PFSK-1 (cell line): ENCODE results near the gene JAK1.

ENCODE experiments used
- FOXP2 ChIP-seq: optimal IDR thresholded peaks from 2 replicates; pipeline ENCODE3; 2011; ENCODE audit warnings: borderline replicate concordance, control low read depth, inconsistent platforms; ENCODE audit not compliant: insufficient read depth; ENCODE audit errors: extremely low read length, extremely low read depth
- POLR2AphosphoS5 ChIP-seq: IDR thresholded peaks from 2 replicates; pipeline ENCODE4 v1.6.1; 2012; ENCODE audit warnings: low read depth, mild to moderate bottlenecking, control low read depth, low read length, moderate library complexity
- SIN3A ChIP-seq: IDR thresholded peaks from 2 replicates; pipeline ENCODE4 v1.6.1; 2012; ENCODE audit warnings: mild to moderate bottlenecking, low read length, moderate library complexity, borderline replicate concordance; ENCODE audit not compliant: insufficient read depth
- TAF1 ChIP-seq: IDR thresholded peaks from 2 replicates; pipeline ENCODE4 v1.6.1; 2012; ENCODE audit warnings: low read length, control low read depth, borderline replicate concordance; ENCODE audit not compliant: insufficient read depth
- TF ChIP-seq, protein P1 (sequence below), 2 experiments: IDR thresholded peaks; 2 replicates each; pipeline versions ENCODE4 v1.6.1 to v1.8.0; 2011 to 2012; ENCODE audit warnings: low read depth in 2 of 2, low read length in 2 of 2, control low read depth in 1 of 2, inconsistent platforms in 1 of 2, mild to moderate bottlenecking in 1 of 2, moderate library complexity in 1 of 2; ENCODE audit not compliant: insufficient read depth in 1 of 2

The JAK1 gene

DNA sequence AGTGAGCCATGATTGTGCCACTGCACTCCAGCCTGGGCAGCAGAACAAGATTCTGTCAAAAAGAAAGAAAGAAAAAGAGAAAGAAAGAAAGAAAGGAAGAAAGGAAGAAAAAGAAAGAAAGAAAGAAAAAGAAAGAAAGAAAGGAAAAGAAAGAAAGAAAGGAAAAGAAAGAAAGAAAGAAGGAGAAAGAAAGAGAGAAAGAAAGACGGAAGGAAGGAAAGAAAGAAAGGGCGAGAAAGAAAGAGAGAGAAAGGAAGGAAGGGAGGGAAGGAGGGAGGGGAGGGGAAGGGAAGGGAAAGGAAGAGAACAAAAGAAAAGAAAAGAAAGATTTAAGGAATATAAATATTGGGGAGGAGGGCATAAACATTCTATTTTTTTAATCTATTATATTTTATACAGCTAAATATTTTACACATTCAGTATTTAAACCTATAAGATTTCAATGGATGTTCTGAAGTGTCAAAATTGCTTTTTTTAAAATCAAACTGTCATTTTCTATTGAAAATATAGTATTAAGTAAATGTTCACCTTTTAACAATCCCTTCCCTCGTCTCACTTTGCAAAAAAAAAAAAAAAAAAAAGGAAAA lies 6.8 kb upstream of the JAK1 start:
- TF ChIP-seq POLR2AphosphoS5 (no peak), FOXP2 (no peak), SIN3A (no peak), TAF1 (no peak)
- TF ChIP-seq, protein P1, sequence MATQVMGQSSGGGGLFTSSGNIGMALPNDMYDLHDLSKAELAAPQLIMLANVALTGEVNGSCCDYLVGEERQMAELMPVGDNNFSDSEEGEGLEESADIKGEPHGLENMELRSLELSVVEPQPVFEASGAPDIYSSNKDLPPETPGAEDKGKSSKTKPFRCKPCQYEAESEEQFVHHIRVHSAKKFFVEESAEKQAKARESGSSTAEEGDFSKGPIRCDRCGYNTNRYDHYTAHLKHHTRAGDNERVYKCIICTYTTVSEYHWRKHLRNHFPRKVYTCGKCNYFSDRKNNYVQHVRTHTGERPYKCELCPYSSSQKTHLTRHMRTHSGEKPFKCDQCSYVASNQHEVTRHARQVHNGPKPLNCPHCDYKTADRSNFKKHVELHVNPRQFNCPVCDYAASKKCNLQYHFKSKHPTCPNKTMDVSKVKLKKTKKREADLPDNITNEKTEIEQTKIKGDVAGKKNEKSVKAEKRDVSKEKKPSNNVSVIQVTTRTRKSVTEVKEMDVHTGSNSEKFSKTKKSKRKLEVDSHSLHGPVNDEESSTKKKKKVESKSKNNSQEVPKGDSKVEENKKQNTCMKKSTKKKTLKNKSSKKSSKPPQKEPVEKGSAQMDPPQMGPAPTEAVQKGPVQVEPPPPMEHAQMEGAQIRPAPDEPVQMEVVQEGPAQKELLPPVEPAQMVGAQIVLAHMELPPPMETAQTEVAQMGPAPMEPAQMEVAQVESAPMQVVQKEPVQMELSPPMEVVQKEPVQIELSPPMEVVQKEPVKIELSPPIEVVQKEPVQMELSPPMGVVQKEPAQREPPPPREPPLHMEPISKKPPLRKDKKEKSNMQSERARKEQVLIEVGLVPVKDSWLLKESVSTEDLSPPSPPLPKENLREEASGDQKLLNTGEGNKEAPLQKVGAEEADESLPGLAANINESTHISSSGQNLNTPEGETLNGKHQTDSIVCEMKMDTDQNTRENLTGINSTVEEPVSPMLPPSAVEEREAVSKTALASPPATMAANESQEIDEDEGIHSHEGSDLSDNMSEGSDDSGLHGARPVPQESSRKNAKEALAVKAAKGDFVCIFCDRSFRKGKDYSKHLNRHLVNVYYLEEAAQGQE (IDR thresholded peaks at IDR 0.05; ENCODE audit: insufficient read depth in 1 of 2, low read depth in 2 of 2, low read length in 2 of 2): no peak

DNA sequence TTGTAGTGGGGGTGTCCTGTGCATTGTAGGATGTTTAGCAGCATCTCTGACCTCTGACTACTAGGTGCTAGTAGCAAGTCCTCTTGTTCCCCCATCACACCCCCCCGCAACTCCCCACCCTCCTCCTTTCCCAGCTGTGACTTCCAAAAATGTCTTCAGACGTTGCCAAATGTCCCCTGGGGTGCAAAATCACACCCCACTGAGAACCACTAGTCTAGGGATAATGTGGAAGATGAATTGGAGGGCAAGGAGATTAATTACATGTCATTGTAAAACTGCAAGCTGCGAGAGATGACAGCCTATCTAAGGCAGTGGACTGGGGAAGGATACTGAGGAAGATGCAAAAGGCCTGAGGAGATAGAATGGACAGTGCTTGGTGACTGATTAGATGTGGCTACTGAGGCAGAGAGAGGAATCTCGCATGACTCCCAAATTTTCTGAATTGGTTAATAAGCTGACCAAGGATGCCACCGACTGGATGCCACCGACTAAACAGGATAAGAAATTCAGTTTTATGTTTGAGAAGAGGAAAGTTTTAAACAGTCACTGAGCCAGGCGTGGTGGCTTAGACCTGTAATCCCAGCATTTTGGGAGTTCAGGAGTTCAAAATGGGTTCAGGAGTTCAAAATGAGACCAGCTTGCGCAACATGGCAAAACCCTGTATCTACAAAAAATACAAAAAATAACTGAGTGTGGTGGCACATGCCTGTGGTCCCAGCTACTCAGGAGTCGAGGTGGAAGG lies 3.1 kb upstream of the JAK1 start:
- TF ChIP-seq TAF1: no peak
- TF ChIP-seq FOXP2: no peak
- TF ChIP-seq POLR2AphosphoS5: no peak
- no peak for TF ChIP-seq SIN3A
- TF ChIP-seq, protein P1 (IDR thresholded peaks at IDR 0.05; ENCODE audit: insufficient read depth in 1 of 2, low read depth in 2 of 2, low read length in 2 of 2): no peak

DNA sequence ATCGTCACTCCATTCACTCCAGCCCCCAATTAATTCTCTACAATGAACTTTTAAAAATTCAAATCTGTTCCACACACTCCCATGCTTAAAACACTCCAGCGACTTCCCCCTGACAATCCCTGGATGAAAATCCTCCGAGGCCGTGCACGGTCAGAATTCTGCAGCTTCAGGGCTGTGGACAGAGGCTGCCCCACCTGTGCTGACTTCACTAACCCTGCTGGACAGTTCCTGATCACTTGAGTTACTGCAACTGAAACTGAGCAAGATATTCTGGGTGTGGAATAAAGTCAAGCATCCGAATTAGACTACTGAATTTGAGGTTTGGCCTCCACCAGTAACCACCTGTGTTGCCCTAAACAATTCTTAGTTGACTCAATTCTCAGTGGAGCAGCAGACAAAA lies 1.0 kb upstream of the JAK1 start:
- no peak for TF ChIP-seq TAF1
- TF ChIP-seq, protein P1 (IDR thresholded peaks at IDR 0.05; ENCODE audit: insufficient read depth in 1 of 2, low read depth in 2 of 2, low read length in 2 of 2): peak; percentile 61 to 87

DNA sequence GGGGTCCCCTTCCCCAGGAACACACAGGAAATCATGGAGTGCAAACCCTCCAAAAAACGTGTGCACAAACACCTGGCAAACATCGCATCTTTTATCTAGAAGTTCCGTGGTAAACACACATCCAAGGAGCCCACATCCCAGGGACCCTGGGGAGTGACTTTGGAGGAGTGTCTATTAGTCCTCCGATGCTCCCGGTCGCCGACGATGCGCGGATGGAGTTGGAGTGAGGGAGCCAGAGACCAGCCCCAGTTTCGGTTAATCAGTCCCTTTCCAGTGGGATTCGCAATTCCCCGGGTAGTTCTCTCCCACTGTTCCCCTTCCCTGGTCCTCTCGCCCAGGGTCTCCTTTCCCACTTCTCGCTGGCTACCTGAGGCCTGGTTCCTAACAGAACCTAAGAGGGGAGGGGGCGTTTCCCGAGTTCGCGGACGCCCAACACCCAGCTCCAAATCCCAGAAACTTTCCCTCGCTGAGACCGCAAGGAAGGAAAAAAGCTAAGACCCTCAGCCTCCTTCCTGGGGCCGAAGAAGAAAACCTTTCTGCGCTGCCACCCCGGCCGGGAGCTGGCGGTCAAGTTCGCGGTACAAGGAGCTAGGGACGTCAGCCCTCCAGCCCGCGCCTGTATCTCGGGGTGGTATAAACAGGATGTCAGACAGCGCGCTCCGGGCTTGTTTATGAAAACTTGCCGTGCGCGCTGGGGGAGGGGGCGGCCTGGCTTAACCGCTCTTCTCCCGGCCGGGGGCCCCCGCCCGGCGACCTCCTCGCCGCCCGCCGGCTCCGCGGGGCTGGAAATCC lies 787 bp downstream of the JAK1 start:
- no peak for TF ChIP-seq POLR2AphosphoS5
- peak; percentile 53 for TF ChIP-seq FOXP2

DNA sequence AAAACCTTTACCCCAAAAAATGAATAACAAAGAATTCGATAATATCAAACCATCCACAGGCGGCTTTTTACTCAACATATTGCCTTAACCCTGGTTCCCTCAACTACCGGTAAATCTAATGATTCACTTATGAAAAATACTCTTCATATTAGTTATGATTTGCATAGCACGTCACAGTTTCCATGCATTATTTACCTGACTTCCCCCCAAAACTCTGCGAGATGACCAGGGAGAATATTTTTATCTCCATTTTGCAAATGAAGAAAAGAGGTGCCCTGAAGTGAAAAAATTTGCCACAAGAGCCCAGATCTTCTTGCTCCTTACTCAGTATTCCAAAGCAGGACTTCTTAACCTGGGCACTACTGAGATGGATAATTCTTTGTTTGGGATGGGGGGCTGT lies 2.9 kb downstream of the JAK1 start:
- TF ChIP-seq FOXP2: no peak
- TF ChIP-seq, protein P1 (IDR thresholded peaks at IDR 0.05; ENCODE audit: insufficient read depth in 1 of 2, low read depth in 2 of 2, low read length in 2 of 2): no peak
- no peak for TF ChIP-seq POLR2AphosphoS5
- TF ChIP-seq TAF1: no peak
- no peak for TF ChIP-seq SIN3A
